ENCODE measurements around the gene ID3. TPM values are rescaled to one million over a fixed set of nuclear protein-coding genes. Genes with fewer than 3 reads are reported as not detected.

ID3 gene
- total and polyA plus RNA-seq, 2 of the 8 experiments (the other 6 are each of a cell fraction or from before 2014, with no cell fraction given), result 240 to 304 TPM

DNA sequence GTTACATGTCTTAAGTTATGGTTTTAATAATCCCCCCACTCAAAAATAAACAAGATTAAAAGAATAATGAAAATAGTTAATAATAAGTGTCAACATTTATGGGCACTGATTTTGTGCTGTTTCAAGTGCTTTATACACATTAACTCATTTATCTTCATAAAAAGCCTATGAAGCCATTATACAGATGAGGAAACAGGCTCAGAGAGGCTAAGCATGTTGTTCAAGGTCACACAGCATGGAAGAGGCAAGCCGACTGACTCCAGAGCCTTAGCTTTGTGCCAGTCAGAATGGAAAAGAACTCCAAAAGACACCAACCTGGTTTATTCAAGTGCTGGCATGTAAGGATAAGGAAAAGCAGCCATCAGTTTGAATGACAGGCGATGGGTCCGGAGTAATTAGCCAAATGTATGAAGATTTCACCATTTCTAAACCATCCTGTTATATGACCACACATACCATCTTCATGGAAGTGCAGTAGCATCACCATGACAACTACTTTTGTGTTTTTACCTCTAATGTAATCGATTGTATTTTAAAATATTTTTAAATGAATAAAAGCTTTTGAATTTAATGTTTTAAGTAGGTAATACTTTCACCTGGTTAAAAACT lies 14.4 kb upstream of the ID3 start:
- Histone ChIP-seq H3K23ac (ENCODE audit: insufficient read length) (no peak overlapping the region), H4K91ac (replicated peaks; ENCODE audit: insufficient read length, low read length) (no peak overlapping the region), H3K23me2 (ENCODE audit: low read depth, low read length) (no peaks in the 10 kb centered on the region), H3K36me3 (ENCODE audit: control insufficient read depth in 2 of 4, insufficient read depth in 4 of 4, low read length in 3 of 4) (no peaks in the 10 kb centered on the region), H3K9me3 (ENCODE audit: insufficient read depth in 2 of 2, low read depth in 1 of 2, low read length in 1 of 2) (no peaks in the 10 kb centered on the region), H3K56ac (replicated peaks; ENCODE audit: insufficient read length, low read depth, low read length) (no peak overlapping the region), H2BK15ac (ENCODE audit: low read length) (no peak overlapping the region), H3K14ac (ENCODE audit: insufficient read length) (no peak overlapping the region), H3K4me3 (ENCODE audit: extremely low read depth in 1 of 4, insufficient read depth in 2 of 4, low read depth in 3 of 4, low read length in 4 of 4) (no peak overlapping the region), H2AK5ac (ENCODE audit: low read depth, low read length) (no peak overlapping the region), H3K79me2 (ENCODE audit: control insufficient read depth in 1 of 2, insufficient read depth in 2 of 2, low read length in 2 of 2) (no peaks in the 10 kb centered on the region), H3K9ac (replicated peaks in 1 of 4; ENCODE audit: extremely low read depth in 1 of 4, low read depth in 3 of 4, low read length in 3 of 4) (no peak overlapping the region), H3K4ac (replicated peaks; ENCODE audit: insufficient read length, low read depth, low read length) (no peak overlapping the region), H3K4me1 (replicated peaks in 1 of 4; ENCODE audit: control insufficient read depth in 3 of 4, insufficient read depth in 4 of 4, low read length in 3 of 4) (peaks cover 7 to 13% (median 9%) of the 10 kb centered on the region in 4 experiments), H3K4me2 (ENCODE audit: insufficient read depth in 1 of 2, low read depth in 2 of 2, low read length in 2 of 2) (no peak overlapping the region), H3K79me1 (ENCODE audit: low read depth, low read length) (no peaks in the 10 kb centered on the region), H2BK20ac (ENCODE audit: low read length) (no peak overlapping the region), H3K27ac (ENCODE audit: low read depth, low read length) (no peak overlapping the region), H2BK5ac (ENCODE audit: low read depth, low read length) (no peak overlapping the region), H2BK120ac (replicated peaks; ENCODE audit: low read depth, low read length) (no peak overlapping the region), H3K18ac (ENCODE audit: extremely low read depth, low read length) (no peak overlapping the region), H2AFZ (ENCODE audit: low read length) (no peak overlapping the region), H3K27me3 (replicated peaks in 1 of 4; ENCODE audit: control insufficient read depth in 3 of 4, extremely low read depth in 1 of 4, insufficient read depth in 3 of 4, low read length in 3 of 4) (peaks cover 0 to 5% (median 0%) of the 10 kb centered on the region in 4 experiments; a peak in 3 of 7 replicates), H2BK12ac (ENCODE audit: low read depth, low read length) (no peak overlapping the region), H4K5ac (ENCODE audit: insufficient read length, low read depth, low read length) (no peak overlapping the region), H4K8ac (ENCODE audit: extremely low read depth, insufficient read depth, low read length) (no peak overlapping the region), H4K20me1 (replicated peaks in 1 of 2; ENCODE audit: control insufficient read depth in 1 of 2, insufficient read depth in 2 of 2, low read length in 2 of 2) (no peaks in the 10 kb centered on the region)
- 91% methylated on average over 4 of the region's 4 CpGs; no CpG with 5 or more reads in 1 of the 2 experiments for WGBS, 2 experiments (ENCODE audit: extremely low coverage in 1 of 2, insufficient coverage in 1 of 2, insufficient read length in 1 of 2, insufficient replicate concordance in 2 of 2, low coverage in 1 of 2, low lambda C conversion rate in 2 of 2, missing lambda C conversion rate in 1 of 2)
- ChIA-PET POLR2A (ENCODE audit: partially characterized antibody) (interaction anchor here (1.1 to 15.7 kb wide), 2 partner anchors 17 to 36 kb away, joined by 3 to 283 read pairs; partner anchors contain the start of gene ID3), CTCF (ENCODE audit: partially characterized antibody) (interaction anchor here (0.7 to 12.3 kb wide), 7 partner anchors 10 to 100 kb away, joined by 3 to 143 read pairs (median 5); no protein-coding TSS in a partner anchor)
- DNase-seq (ENCODE audit: low read depth in 1 of 2, low spot score in 2 of 2), result no peak
- FAIRE-seq, result no peak
- TF ChIP-seq HDAC2 (IDR thresholded peaks at IDR 0.05; ENCODE audit: borderline replicate concordance in 1 of 2, low read depth in 2 of 2, low read length in 2 of 2) (peak in 1 of 2 experiments; percentile 35; a peak in 1 of 4 replicates), RBBP5 (IDR thresholded peaks at IDR 0.05; ENCODE audit: borderline replicate concordance, low read depth, low read length) (no peak), SAP30 (IDR thresholded peaks at IDR 0.05; ENCODE audit: insufficient read depth, insufficient replicate concordance, low read length) (no peak), POLR2A (IDR thresholded peaks at IDR 0.05; ENCODE audit: control extremely low read depth in 1 of 2, low read depth in 2 of 2, low read length in 2 of 2) (no peak), CHD1 (IDR thresholded peaks at IDR 0.05; ENCODE audit: low read depth, low read length) (no peak), KDM1A (IDR thresholded peaks at IDR 0.05; ENCODE audit: borderline replicate concordance, low read length) (peak; percentile 73; the same call in 1 of the 2 replicates), BACH1 (IDR thresholded peaks at IDR 0.05; ENCODE audit: low read length) (no peak), TCF12 (IDR thresholded peaks at IDR 0.05; ENCODE audit: low read depth, low read length) (no peak), RNF2 (IDR thresholded peaks at IDR 0.05; ENCODE audit: borderline replicate concordance, low read depth, low read length, missing control alignments, poor library complexity, severe bottlenecking) (no peak), SIN3A (conservative IDR thresholded peaks at IDR 0.05 in 1 of 2, IDR thresholded peaks at IDR 0.05 in 1 of 2; ENCODE audit: low read depth in 1 of 2, low read length in 2 of 2) (no peak)

Data from H1 (cell line).